Astrocyte of the spinal cord (primary cell): ENCODE measurements around the gene HNF1B.

ENCODE experiments used
- DNase-seq: peaks from one replicate; pipeline ENCODE4 v3.0.0; 2011; ENCODE audit warnings: low read depth, low spot score
- H3K4me3 ChIP-seq: 2 replicates; pipeline ENCODE4 v1.5.1; 2011; ENCODE audit warnings: low read depth, mild to moderate bottlenecking, low read length, moderate library complexity
- in situ Hi-C: cut with HindIII; loops from 2 replicates; pipeline ENCODE4 v1.10.0; 2017; ENCODE audit warnings: low sequenced_read_pairs
- TF ChIP-seq, protein P1 (sequence below): IDR thresholded peaks from 2 replicates; pipeline ENCODE4 v1.5.1; 2012; ENCODE audit warnings: low read depth, mild to moderate bottlenecking, low read length, inconsistent platforms

The HNF1B gene

DNA sequence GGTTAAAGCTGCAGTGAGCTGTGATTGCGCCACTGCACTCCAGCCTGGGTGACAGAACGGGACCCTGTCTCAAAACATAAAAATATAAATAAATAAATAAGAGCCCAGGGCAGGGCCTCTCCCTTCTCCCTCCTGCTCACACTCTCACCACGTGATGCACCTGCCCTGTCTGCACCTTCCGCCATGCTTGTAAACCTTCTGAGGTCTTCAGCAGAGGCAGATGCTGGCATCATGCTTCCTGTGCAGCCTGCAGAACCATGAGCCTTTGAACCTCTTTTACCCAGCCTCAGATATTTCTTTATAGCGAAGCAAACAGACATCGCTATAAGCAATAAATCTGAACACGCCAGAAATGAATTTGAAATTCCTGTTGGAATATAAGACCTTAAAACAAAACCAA is 48.5 kb downstream of the HNF1B start:
- in situ Hi-C loops, result no loop called here
- no peak overlapping the region for H3K4me3 ChIP-seq

DNA sequence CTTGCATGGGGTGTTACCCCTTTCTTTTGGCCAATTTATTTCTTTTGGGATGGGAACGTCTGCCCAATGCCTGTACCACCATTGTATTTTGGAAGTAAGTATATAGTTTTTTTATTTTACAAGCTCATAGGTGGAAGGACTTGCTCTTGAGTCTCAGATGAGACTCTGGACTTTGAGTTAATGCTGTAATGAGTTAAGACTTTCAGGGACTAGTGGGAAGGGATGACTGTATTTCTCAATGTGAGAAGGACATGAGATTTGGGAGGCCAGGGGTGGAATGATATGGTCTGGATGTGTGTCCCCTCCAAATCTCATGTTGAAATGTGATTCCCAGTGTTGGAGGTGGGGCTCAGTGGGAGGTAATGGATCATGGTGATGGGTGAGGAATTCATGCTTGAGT is 49.1 kb downstream of the HNF1B start:
- H3K4me3 ChIP-seq, result no peak overlapping the region
- in situ Hi-C loops, result no loop called here
- DNase-seq, result no peak
- TF ChIP-seq, protein P1, sequence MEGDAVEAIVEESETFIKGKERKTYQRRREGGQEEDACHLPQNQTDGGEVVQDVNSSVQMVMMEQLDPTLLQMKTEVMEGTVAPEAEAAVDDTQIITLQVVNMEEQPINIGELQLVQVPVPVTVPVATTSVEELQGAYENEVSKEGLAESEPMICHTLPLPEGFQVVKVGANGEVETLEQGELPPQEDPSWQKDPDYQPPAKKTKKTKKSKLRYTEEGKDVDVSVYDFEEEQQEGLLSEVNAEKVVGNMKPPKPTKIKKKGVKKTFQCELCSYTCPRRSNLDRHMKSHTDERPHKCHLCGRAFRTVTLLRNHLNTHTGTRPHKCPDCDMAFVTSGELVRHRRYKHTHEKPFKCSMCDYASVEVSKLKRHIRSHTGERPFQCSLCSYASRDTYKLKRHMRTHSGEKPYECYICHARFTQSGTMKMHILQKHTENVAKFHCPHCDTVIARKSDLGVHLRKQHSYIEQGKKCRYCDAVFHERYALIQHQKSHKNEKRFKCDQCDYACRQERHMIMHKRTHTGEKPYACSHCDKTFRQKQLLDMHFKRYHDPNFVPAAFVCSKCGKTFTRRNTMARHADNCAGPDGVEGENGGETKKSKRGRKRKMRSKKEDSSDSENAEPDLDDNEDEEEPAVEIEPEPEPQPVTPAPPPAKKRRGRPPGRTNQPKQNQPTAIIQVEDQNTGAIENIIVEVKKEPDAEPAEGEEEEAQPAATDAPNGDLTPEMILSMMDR, result no peak

More for the DNA sequence above, 48.5 kb downstream of the HNF1B start:
- TF ChIP-seq, protein P1, result no peak
- no peak for DNase-seq

DNA sequence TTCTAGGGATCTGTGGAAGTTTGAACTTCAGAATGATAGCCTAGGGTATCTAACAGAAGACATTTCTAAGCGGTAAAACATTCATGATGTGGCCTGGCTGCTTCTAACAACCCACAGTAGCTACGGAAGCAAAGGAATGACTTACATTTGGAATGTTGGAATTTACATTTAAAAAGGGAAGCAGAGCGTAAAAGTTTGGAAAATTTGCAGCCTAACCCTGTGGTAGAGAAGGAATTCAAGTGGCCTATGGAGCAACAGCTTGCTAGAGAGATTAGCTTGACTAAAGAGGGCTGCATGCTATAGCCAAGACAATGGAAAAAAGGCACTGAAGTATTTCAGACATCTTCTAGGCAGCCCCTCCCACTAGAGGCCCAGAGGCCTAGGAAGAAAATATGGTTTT is 50.1 kb downstream of the HNF1B start:
- in situ Hi-C loops, result no loop called here
- no peak for DNase-seq

DNA sequence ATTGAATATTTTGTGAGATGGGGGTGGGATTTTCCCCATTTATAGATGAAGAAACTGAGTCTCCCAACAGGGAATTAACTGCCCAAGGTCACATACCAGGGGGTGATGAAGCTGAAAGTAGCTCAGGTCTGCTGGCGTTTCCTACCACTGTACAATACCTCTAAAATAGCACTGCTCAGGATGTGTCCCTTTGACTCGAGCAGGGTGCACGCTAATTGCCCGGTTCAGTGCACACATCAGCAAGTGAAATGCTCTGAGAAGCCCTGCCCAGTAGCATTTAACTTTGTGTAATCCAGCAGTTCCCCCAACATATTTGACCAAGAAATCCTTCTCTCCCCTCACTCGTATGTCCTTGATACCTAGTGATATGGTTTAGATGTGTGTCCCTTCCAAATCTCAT is 51.5 kb downstream of the HNF1B start:
- in situ Hi-C loops, result no loop called here
- no peak overlapping the region for H3K4me3 ChIP-seq
- DNase-seq, result no peak
- TF ChIP-seq, protein P1, result no peak

More for the DNA sequence above, 50.1 kb downstream of the HNF1B start:
- TF ChIP-seq, protein P1, result no peak
- no peak overlapping the region for H3K4me3 ChIP-seq

DNA sequence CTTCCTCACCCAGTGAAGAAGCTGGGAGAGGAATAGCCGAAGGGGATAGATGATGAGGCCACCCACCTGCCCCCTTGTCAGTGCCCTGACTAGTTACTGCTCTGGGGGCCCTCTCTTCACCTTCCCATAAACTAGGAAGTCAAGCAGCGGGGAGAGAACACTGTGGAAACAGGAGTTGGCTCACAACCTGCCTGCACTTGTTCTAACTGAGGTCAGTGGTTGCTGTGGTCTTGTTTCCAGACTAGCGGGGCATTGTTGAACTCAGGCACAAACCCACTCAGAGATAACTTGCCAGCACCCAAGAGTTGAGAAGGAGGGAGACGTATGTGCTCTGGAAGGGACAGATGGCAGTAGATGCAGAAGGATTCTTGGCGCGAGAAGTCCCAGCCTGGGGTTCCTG is 53.1 kb downstream of the HNF1B start:
- TF ChIP-seq, protein P1, result no peak
- no peak for DNase-seq
- in situ Hi-C loops, result no loop called here
- H3K4me3 ChIP-seq, result no peak overlapping the region

DNA sequence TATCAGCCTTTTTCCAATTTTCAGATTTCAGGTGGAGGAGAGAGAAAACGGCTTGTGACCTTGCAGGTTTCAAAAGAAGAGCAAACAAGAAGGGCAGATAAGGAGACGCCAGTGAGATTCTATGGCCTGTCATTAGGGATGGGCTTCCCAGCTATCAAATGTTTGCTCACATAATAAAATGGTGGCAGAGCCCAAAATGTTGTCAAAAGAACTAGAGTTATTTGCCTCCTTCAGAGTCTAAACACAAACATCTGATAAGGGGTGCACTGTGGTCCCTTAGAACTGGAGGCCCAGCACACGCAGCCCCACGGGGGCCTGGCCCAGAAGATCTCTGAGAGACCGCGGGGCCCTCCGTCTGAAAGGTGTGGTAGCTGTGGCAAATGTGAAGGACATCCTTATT is 55.5 kb downstream of the HNF1B start:
- no peak for DNase-seq
- TF ChIP-seq, protein P1, result no peak
- in situ Hi-C loops, result no loop called here
- H3K4me3 ChIP-seq, result no peak overlapping the region

DNA sequence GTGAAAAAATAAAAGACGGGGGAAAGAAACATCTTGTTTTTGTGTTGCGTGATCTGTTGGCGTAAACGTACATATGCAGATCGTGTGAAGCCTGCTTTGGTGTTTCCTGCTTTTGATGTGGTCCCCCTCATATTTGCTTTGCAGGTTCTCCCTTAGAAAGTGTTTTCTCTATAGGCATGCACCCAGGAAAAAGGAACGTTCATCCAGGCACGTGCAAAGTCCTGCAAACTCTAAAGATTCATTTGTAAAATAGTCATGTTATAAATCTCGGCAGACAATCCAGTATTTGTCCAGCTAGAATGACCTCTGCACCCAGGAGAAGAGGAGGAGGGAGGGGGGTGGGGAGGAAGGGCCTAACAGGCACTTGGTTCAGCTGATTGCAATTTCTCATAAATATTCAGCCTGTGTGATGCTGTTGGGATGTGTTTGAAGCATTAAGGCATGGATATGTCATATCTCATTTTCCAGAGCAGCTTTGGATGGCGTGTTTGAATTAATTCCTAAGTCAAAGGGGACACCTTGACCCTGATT is 61.3 kb downstream of the HNF1B start:
- in situ Hi-C loops, result no loop called here
- DNase-seq, result no peak
- no peak overlapping the region for H3K4me3 ChIP-seq
- TF ChIP-seq, protein P1, result no peak
